ENCODE results near the gene ERMAP. TPM values are rescaled to one million over a fixed set of nuclear protein-coding genes. Genes with fewer than 3 reads are reported as not detected.
"Not testable (repeated sequence)": the region's sequence is repeated elsewhere in the genome, so short reads cannot be mapped to it uniquely, and the experiment has no call there.

The ERMAP gene
- total RNA-seq, 2 donors from 2014 or later = 9.0 to 13.3 TPM

DNA sequence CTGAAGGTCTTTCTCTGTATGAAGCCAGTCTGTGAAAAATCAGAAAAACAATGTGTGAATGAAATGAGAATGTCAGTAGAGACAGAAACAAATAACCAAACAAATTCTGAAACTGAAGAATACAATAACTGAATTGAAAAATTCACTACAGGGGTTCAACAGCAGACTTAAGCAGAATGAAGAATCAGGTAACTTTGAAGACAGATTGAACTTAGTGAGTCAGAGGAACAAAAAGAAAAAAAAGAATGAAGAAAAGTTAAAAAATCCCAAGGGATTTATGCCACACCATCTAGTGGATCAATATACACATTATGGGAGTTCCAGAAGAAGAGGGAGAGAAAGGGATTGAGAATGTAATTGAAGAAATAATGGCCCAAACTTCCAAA lies 44.1 kb downstream of the ERMAP start:
- no peak for DNase-seq
- H3K4me1 ChIP-seq = no peaks in the 10 kb centered on the region
- no peaks in the 10 kb centered on the region for H3K9me3 ChIP-seq
- intact Hi-C loops (cut with DNase I) = no loop called here
- no peak overlapping the region for H3K4me3 ChIP-seq
- H3K27me3 ChIP-seq = no peaks in the 10 kb centered on the region
- no peak overlapping the region for H3K9ac ChIP-seq (ENCODE audit: low read depth in 2 of 2, low read length in 2 of 2)
- TF ChIP-seq, protein P1, sequence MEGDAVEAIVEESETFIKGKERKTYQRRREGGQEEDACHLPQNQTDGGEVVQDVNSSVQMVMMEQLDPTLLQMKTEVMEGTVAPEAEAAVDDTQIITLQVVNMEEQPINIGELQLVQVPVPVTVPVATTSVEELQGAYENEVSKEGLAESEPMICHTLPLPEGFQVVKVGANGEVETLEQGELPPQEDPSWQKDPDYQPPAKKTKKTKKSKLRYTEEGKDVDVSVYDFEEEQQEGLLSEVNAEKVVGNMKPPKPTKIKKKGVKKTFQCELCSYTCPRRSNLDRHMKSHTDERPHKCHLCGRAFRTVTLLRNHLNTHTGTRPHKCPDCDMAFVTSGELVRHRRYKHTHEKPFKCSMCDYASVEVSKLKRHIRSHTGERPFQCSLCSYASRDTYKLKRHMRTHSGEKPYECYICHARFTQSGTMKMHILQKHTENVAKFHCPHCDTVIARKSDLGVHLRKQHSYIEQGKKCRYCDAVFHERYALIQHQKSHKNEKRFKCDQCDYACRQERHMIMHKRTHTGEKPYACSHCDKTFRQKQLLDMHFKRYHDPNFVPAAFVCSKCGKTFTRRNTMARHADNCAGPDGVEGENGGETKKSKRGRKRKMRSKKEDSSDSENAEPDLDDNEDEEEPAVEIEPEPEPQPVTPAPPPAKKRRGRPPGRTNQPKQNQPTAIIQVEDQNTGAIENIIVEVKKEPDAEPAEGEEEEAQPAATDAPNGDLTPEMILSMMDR (IDR thresholded peaks at IDR 0.05) = no peak
- no peak overlapping the region for H3K27ac ChIP-seq
- no peaks in the 10 kb centered on the region for H3K36me3 ChIP-seq

DNA sequence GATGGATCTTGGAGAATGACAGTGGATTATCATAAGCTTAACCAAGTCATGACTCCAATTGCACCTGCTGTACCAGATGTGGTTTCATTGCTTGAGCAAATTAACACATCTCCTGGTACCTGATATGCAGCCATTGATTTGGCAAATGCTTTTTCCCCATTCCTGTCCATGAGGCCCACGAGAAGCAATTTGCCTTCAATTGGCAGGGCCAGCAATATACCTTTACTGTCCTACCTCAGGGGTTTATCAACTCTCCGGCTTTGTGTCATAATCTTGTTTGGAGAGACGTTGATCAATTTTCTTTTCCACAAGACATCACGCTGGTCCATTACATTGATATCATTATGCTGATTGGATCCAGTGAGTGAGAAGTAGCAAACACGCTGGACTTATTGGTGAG lies 49.6 kb downstream of the ERMAP start:
- intact Hi-C loops (cut with DNase I) = no loop called here
- H3K4me1 ChIP-seq = no peaks in the 10 kb centered on the region

GRCh38 chr1:42868466-42868865 lies 51.5 kb downstream of the ERMAP start:
- H3K36me3 ChIP-seq; H3K27me3 ChIP-seq; H3K4me3 ChIP-seq; DNase-seq; H3K9me3 ChIP-seq; H3K9ac ChIP-seq (ENCODE audit: low read depth in 2 of 2, low read length in 2 of 2); intact Hi-C loops (cut with DNase I); H3K27ac ChIP-seq; H3K4me1 ChIP-seq: not testable (repeated sequence)

More for the DNA sequence above, 49.6 kb downstream of the ERMAP start:
- Histone ChIP-seq H3K36me3 (no peaks in the 10 kb centered on the region), H3K9me3 (no peaks in the 10 kb centered on the region), H3K4me3 (no peak overlapping the region), H3K27ac (no peak overlapping the region), H3K27me3 (no peaks in the 10 kb centered on the region), H3K9ac (ENCODE audit: low read depth in 2 of 2, low read length in 2 of 2) (no peak overlapping the region)
- no peak for DNase-seq
- TF ChIP-seq, protein P1 (IDR thresholded peaks at IDR 0.05) = no peak

DNA sequence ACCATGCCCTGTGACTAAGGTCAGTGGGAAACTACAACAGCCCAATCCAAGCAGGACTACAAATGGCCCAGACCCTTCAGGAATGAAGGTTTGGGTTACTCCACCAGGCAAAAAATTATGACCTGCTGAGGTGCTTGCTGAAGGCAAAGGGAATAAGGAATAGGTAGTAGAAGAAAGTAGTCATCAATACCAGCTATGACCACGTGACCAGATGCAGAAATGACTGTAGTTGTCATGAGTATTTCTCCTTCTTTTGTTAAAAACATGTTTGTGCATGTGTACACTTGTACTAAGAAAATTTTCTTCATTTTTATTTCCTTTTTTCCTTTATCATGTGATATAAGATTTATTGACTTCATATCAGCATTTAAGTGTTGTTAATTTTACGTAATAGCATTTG lies 52.3 kb downstream of the ERMAP start:
- H3K27ac ChIP-seq; DNase-seq; H3K36me3 ChIP-seq; intact Hi-C loops (cut with DNase I); H3K27me3 ChIP-seq; H3K9me3 ChIP-seq; H3K9ac ChIP-seq (ENCODE audit: low read depth in 2 of 2, low read length in 2 of 2); H3K4me1 ChIP-seq; H3K4me3 ChIP-seq: not testable (repeated sequence)

DNA sequence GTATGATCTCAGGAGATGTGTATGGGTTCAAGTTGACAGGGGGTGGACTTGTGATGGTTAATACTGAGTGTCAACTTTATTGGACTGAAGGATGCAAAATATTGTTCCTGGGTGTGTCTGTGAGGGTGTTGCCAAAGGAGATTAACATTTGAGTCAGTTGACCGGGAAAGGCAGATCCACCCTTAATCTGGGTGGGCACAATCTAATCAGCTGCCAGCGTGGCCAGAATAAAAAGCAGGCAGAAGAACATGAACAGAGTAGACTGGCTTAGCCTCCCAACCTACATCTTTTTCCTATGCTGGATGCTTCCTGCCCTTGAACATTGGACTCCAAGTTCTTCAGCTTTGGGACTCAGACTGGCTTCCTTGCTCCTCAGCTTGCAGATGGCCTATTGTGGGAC lies 52.8 kb downstream of the ERMAP start:
- H3K9me3 ChIP-seq; H3K27ac ChIP-seq; H3K4me3 ChIP-seq; H3K4me1 ChIP-seq; H3K36me3 ChIP-seq; H3K27me3 ChIP-seq; DNase-seq; intact Hi-C loops (cut with DNase I); H3K9ac ChIP-seq (ENCODE audit: low read depth in 2 of 2, low read length in 2 of 2): not testable (repeated sequence)

DNA sequence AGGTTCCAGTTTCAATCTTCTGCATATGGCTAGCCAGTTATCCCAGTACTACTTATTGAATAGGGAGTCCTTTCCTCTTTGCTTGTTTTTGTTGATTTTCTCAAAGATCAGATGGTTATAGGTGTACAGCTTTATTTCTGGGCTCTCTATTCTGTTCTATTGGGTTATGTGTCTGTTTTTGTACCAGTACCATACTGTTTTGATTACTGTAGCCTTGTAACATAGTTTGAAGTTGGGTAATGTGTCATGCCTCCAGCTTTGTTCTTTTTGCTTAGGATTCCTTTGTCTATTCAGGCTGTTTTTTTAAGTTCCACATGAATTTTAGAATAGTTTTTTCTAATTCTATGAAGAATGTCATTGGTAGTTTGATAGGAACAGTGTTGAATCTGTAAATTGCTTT lies 56.2 kb downstream of the ERMAP start:
- H3K36me3 ChIP-seq; H3K4me1 ChIP-seq; H3K27ac ChIP-seq; H3K27me3 ChIP-seq; DNase-seq; intact Hi-C loops (cut with DNase I); H3K9ac ChIP-seq (ENCODE audit: low read depth in 2 of 2, low read length in 2 of 2); H3K9me3 ChIP-seq; H3K4me3 ChIP-seq: not testable (repeated sequence)

- no peaks in the 10 kb centered on the region for H3K9me3 ChIP-seq
- TF ChIP-seq, protein P1 (IDR thresholded peaks at IDR 0.05) = no peak
- intact Hi-C loops (cut with DNase I) = no loop called here
- H3K36me3 ChIP-seq = no peaks in the 10 kb centered on the region
- DNase-seq = no peak
- H3K27ac ChIP-seq = no peak overlapping the region
- H3K9ac ChIP-seq (ENCODE audit: low read depth in 2 of 2, low read length in 2 of 2) = no peak overlapping the region
- H3K4me1 ChIP-seq = no peaks in the 10 kb centered on the region
- H3K4me3 ChIP-seq = no peak overlapping the region
- H3K27me3 ChIP-seq = no peaks in the 10 kb centered on the region
Observed at GRCh38 chr1:42873670-42874069, 56.7 kb downstream of the ERMAP start.

- intact Hi-C loops (cut with DNase I) = no loop called here
- DNase-seq = no peak
- Histone ChIP-seq H3K27ac (no peak overlapping the region), H3K9me3 (no peaks in the 10 kb centered on the region), H3K27me3 (no peaks in the 10 kb centered on the region), H3K9ac (ENCODE audit: low read depth in 2 of 2, low read length in 2 of 2) (no peak overlapping the region), H3K4me1 (no peaks in the 10 kb centered on the region), H3K36me3 (no peaks in the 10 kb centered on the region), H3K4me3 (no peak overlapping the region)
- TF ChIP-seq, protein P1 (IDR thresholded peaks at IDR 0.05) = no peak
Observed at GRCh38 chr1:42876009-42876408, 59.1 kb downstream of the ERMAP start.

All from colonic mucosa (tissue), 4 donors.